DOHH2 (cell line): ENCODE data around the gene TFF2.

Experiments
- H3F3A ChIP-seq: fragments of 200-600 bp; sonication (generic), shearing (Covaris generic); 2 replicates; pipeline ENCODE4 v1.6.0; 2016; ENCODE audit warnings: antibody characterized with exemption, mild to moderate bottlenecking; ENCODE audit not compliant: control insufficient read depth, insufficient read depth
- H3K27ac ChIP-seq: fragments of 200-600 bp; sonication (generic); 2 replicates; pipeline ENCODE4 v1.5.1; 2014; ENCODE audit warnings: low read depth, mild to moderate bottlenecking, low read length, moderate library complexity
- H3K27me3 ChIP-seq: fragments of 200-600 bp; sonication (generic); 2 replicates; pipeline ENCODE4 v1.6.1; 2014; ENCODE audit warnings: mild to moderate bottlenecking, low read length, mixed read lengths; ENCODE audit not compliant: control insufficient read depth
- H3K36me3 ChIP-seq: fragments of 200-600 bp; sonication (generic); 2 replicates; pipeline ENCODE4 v1.6.1; 2014; ENCODE audit warnings: mild to moderate bottlenecking, low read length, moderate library complexity, mixed read lengths; ENCODE audit not compliant: control insufficient read depth
- H3K4me1 ChIP-seq: fragments of 200-600 bp; sonication (generic); 2 replicates; pipeline ENCODE4 v1.6.1; 2014; ENCODE audit warnings: mild to moderate bottlenecking, low read length, mixed read lengths; ENCODE audit not compliant: control insufficient read depth
- H3K4me2 ChIP-seq: fragments of 200-600 bp; sonication (generic); 2 replicates; pipeline ENCODE4 v1.6.0; 2014; ENCODE audit warnings: mild to moderate bottlenecking, low read length, moderate library complexity
- H3K4me3 ChIP-seq: fragments of 200-600 bp; sonication (generic); 2 replicates; pipeline ENCODE4 v1.5.1; 2014; ENCODE audit warnings: mild to moderate bottlenecking, low read length, mixed read lengths
- H3K79me2 ChIP-seq: fragments of 200-600 bp; sonication (generic); 2 replicates; pipeline ENCODE4 v1.6.1; 2014; ENCODE audit warnings: mild to moderate bottlenecking, low read length, mixed read lengths; ENCODE audit not compliant: control insufficient read depth
- H3K9me2 ChIP-seq: fragments of 200-600 bp; sonication (generic); replicated peaks from 2 replicates; pipeline ENCODE4 v1.6.1; 2014; ENCODE audit warnings: mild to moderate bottlenecking, low read length, mixed read lengths; ENCODE audit not compliant: control insufficient read depth
- H3K9me3 ChIP-seq: fragments of 200-600 bp; sonication (generic); 2 replicates; pipeline ENCODE4 v1.6.1; 2014; ENCODE audit warnings: antibody characterized with exemption, low read length, mixed read lengths; ENCODE audit not compliant: control insufficient read depth, insufficient read depth
- H4K20me1 ChIP-seq: fragments of 200-600 bp; sonication (generic); 2 replicates; pipeline ENCODE4 v1.6.0; 2014; ENCODE audit warnings: low read depth, mild to moderate bottlenecking, antibody characterized with exemption, low read length, moderate library complexity; ENCODE audit not compliant: control insufficient read depth, insufficient read depth
- EZH2phosphoT487 ChIP-seq: fragments of 200-600 bp; sonication (generic); IDR thresholded peaks from 2 replicates; pipeline ENCODE4 v1.6.1; 2017; ENCODE audit warnings: borderline replicate concordance, mild to moderate bottlenecking, antibody characterized with exemption, low read length, moderate library complexity, mixed read lengths
- TF ChIP-seq, protein P1 (sequence below): fragments of 200-600 bp; sonication (generic); IDR thresholded peaks from one replicate; pipeline ENCODE4 v1.5.1; 2014; ENCODE audit warnings: antibody characterized with exemption, mild to moderate bottlenecking, low read depth, low read length; ENCODE audit not compliant: poor library complexity, severe bottlenecking

The TFF2 gene

DNA sequence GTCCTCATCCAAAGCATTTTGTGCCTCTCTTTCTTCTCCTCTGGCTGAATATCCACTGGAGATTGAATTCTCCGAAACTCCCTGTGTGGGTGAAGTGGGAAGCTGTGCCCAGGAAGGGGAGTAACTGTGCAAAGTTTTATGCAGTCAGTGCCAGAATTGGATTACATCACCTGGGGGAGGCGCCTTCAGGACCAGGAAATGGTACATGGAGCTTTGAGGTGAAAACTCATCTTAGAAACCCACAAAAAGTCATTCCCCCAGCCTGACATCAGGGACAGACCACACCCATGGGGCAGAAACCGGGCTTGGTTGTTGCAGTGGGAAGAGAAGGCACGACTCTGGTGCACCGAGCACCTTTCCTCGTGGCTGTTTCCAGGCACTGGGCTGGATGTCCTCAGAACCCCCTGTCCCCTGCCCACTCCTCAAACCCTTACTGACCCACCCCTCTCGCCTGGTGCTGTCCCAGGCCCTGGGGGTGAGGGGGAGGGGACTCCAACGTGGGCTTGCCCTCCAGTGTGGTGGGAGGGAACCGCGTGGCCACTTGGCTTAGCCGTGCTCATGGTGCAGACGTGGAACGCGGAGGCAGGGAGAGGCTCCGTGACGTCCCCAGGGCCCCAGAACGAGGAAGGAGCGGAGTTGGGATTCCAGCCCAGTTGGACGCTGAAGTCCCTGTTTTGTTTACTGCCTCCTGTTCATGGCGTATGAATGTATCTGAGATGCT is 51.3 kb downstream of the TFF2 start:
- H4K20me1 ChIP-seq: no peaks in the 10 kb centered on the region
- no peak overlapping the region for H3K4me2 ChIP-seq
- H3K27me3 ChIP-seq: 0 out of 2 replicates have a peak, but pooled peaks cover 3% of the 10 kb centered on the region
- H3K27ac ChIP-seq: no peak overlapping the region
- no peaks in the 10 kb centered on the region for H3K36me3 ChIP-seq
- no peaks in the 10 kb centered on the region for H3F3A ChIP-seq
- no peaks in the 10 kb centered on the region for H3K79me2 ChIP-seq
- no peaks in the 10 kb centered on the region for H3K9me2 ChIP-seq
- H3K4me3 ChIP-seq: no peak overlapping the region
- no peaks in the 10 kb centered on the region for H3K9me3 ChIP-seq
- H3K4me1 ChIP-seq: no peaks in the 10 kb centered on the region
- TF ChIP-seq, protein P1, sequence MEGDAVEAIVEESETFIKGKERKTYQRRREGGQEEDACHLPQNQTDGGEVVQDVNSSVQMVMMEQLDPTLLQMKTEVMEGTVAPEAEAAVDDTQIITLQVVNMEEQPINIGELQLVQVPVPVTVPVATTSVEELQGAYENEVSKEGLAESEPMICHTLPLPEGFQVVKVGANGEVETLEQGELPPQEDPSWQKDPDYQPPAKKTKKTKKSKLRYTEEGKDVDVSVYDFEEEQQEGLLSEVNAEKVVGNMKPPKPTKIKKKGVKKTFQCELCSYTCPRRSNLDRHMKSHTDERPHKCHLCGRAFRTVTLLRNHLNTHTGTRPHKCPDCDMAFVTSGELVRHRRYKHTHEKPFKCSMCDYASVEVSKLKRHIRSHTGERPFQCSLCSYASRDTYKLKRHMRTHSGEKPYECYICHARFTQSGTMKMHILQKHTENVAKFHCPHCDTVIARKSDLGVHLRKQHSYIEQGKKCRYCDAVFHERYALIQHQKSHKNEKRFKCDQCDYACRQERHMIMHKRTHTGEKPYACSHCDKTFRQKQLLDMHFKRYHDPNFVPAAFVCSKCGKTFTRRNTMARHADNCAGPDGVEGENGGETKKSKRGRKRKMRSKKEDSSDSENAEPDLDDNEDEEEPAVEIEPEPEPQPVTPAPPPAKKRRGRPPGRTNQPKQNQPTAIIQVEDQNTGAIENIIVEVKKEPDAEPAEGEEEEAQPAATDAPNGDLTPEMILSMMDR: no peak
- no peak for TF ChIP-seq EZH2phosphoT487

DNA sequence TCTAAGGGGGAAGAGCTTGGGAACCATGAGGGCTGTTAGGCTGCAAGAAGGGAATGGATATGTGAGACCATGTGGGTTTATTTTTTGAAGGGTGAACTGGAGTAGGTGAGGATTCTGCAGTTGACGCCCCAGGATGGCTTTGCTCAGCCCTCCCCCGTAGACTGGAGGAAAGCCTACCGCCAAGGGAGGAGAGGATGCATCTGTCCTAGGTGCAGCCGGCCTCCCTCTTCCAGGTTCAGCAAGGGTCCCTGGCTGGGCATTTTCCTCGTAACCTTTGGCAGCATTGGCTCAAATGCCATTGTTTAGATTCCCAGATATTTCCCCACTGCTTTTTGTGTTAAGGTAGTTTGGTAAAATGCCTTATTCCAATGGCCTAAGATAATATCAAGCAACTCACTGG is 52.1 kb downstream of the TFF2 start:
- H3K36me3 ChIP-seq: no peaks in the 10 kb centered on the region

DNA sequence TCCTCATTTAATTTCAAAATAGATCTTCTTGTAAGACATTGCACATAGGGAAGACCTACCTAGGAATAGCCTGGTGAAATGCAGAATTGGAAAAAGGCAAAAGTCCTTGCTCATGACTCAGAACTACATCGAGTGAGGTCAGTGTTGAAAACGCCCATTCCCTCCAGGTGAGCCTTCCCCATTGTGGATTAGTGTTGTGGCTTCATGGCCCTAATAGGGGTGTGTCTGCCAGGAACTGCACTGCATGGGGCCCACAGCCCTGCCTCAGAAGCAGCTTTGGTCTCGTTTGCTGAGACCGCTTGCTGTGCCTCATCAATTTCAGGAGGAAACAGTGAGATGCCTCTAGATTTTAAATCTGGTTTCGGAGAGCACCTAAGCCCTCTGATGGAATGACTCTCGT is 52.6 kb downstream of the TFF2 start:
- H3K27me3 ChIP-seq: no peaks in the 10 kb centered on the region

More for the DNA sequence above, 52.1 kb downstream of the TFF2 start:
- TF ChIP-seq, protein P1: no peak
- no peak for TF ChIP-seq EZH2phosphoT487
- Histone ChIP-seq H3K4me3 (no peak overlapping the region), H4K20me1 (no peaks in the 10 kb centered on the region), H3K4me2 (no peak overlapping the region), H3K9me2 (no peaks in the 10 kb centered on the region), H3K27ac (no peak overlapping the region), H3K4me1 (no peaks in the 10 kb centered on the region), H3K9me3 (peaks cover under 1% of the 10 kb centered on the region; the same call in 1 of the 2 replicates), H3F3A (no peaks in the 10 kb centered on the region), H3K79me2 (no peaks in the 10 kb centered on the region), H3K27me3 (no peaks in the 10 kb centered on the region)

More for the DNA sequence above, 52.6 kb downstream of the TFF2 start:
- Histone ChIP-seq H3K79me2 (no peaks in the 10 kb centered on the region), H3K27ac (no peak overlapping the region), H3K36me3 (no peaks in the 10 kb centered on the region), H3K4me3 (no peak overlapping the region), H3K9me2 (no peaks in the 10 kb centered on the region), H3K4me2 (no peak overlapping the region), H3K9me3 (peaks cover 2% of the 10 kb centered on the region; the same call in 1 of the 2 replicates), H4K20me1 (no peaks in the 10 kb centered on the region), H3F3A (no peaks in the 10 kb centered on the region), H3K4me1 (no peaks in the 10 kb centered on the region)
- TF ChIP-seq, protein P1: no peak
- TF ChIP-seq EZH2phosphoT487: no peak
